Breast epithelium (tissue), 3 donors: ENCODE results near the gene CDH4.

ENCODE experiments used
- POLR2A ChIP-seq: fragments of 450-650 bp; IDR thresholded peaks from one replicate; pipeline ENCODE4 v1.6.1; 2016; ENCODE audit warnings: antibody characterized with exemption, mild to moderate bottlenecking, moderate library complexity
- POLR2AphosphoS5 ChIP-seq, 3 donors: sonication (generic); formaldehyde crosslinking; IDR thresholded peaks; one replicate each; pipeline ENCODE4 v1.6.1; 2017; ENCODE audit warnings: antibody characterized with exemption in 3 of 3
- TF ChIP-seq, protein P1 (sequence below), 3 donors: fragments of 450-650 bp; IDR thresholded peaks; one replicate each; pipeline ENCODE4 v1.5.1; 2016 to 2017; ENCODE audit warnings: antibody characterized with exemption in 3 of 3, mild to moderate bottlenecking in 3 of 3, moderate library complexity in 3 of 3

DNA sequence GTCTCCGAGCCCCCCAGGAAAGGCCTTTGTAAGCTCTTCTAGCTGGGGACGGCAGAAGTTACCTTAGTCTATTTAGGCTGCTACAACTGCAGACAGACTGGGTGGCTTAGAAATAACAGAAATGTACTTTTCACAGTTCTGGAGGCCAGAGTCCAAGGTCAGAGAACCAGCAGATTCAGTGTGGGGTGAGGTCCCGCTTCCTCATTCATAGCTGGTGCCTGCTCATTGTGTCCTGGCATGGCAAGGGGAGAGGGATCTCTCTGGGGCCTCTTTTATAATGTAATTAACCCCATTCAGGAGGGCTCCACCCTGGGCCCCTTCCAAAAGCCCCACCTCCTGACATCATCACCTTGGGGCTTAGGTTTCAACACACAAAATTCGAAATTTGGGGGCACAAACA lies 315.1 kb downstream of the CDH4 start:
- TF ChIP-seq, protein P1, sequence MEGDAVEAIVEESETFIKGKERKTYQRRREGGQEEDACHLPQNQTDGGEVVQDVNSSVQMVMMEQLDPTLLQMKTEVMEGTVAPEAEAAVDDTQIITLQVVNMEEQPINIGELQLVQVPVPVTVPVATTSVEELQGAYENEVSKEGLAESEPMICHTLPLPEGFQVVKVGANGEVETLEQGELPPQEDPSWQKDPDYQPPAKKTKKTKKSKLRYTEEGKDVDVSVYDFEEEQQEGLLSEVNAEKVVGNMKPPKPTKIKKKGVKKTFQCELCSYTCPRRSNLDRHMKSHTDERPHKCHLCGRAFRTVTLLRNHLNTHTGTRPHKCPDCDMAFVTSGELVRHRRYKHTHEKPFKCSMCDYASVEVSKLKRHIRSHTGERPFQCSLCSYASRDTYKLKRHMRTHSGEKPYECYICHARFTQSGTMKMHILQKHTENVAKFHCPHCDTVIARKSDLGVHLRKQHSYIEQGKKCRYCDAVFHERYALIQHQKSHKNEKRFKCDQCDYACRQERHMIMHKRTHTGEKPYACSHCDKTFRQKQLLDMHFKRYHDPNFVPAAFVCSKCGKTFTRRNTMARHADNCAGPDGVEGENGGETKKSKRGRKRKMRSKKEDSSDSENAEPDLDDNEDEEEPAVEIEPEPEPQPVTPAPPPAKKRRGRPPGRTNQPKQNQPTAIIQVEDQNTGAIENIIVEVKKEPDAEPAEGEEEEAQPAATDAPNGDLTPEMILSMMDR (IDR thresholded peaks at IDR 0.05) = no peak
- TF ChIP-seq POLR2A (no peak), POLR2AphosphoS5 (IDR thresholded peaks at IDR 0.05) (no peak)
